Posterior vena cava (tissue), 2 donors: Measurements from ENCODE around the gene MED25. TPM values are rescaled to one million over a fixed set of nuclear protein-coding genes. Genes with fewer than 3 reads are reported as not detected.

Experiments used
- DNase-seq: peaks from one replicate; pipeline ENCODE4 v3.0.0-alpha.2; 2020; ENCODE audit warnings: low spot score
- intact Hi-C, 2 donors: fragments of 100-400 bp; cut with DNase I; formaldehyde crosslinking; loops; one replicate each; pipeline versions ENCODE4 v1.14.1 to v1.14.2; 2022 to 2023
- total RNA-seq, 2 donors: library from RNA; stranded (reverse); fragmentation: NEBNext Ultra II Directional; extraction: Animal tissue kit (Norgen Biotek cat#: 25700); gene quantifications; one replicate each; pipeline ENCODE4 v1.2.1, GENCODE V29; 2021
- donor health status: DM: yes; HTN: yes; CAD: no.
- donor health status: DM: yes; HTN: yes; CAD: no.

The MED25 gene
- total RNA-seq, 2 donors from 2014 or later = 25.6 to 25.9 TPM

- intact Hi-C loops = no loop called here
These were observed 33.6 kb downstream of the MED25 start for GRCh38 chr19:49851456-49852259.

GRCh38 chr19:49852631-49853126, 34.6 kb downstream of the MED25 start:
- DNase-seq = no peak
- intact Hi-C loops = no loop called here

More at GRCh38 chr19:49851456-49852259, 33.6 kb downstream of the MED25 start:
- peak; percentile 80 for DNase-seq

- DNase-seq = peak; percentile 76
- intact Hi-C loops = no loop called here
These were observed 35.8 kb downstream of the MED25 start for GRCh38 chr19:49853852-49854377.

- peak; percentile 80 for DNase-seq
- intact Hi-C loops = no loop called here
These were observed 36.5 kb downstream of the MED25 start for GRCh38 chr19:49854378-49855263.

- intact Hi-C loops = no loop called here
- peak; percentile 72 for DNase-seq
These were observed 37.2 kb downstream of the MED25 start for GRCh38 chr19:49855277-49855675.

GRCh38 chr19:49855676-49856573, 37.8 kb downstream of the MED25 start:
- no peak for DNase-seq
- intact Hi-C loops = no loop called here

GRCh38 chr19:49856574-49857021, 38.5 kb downstream of the MED25 start:
- DNase-seq = peak; percentile 78
- intact Hi-C loops = no loop called here

GRCh38 chr19:49857061-49857837, 39.2 kb downstream of the MED25 start:
- DNase-seq = peak; percentile 82

GRCh38 chr19:49857838-49858087, 39.7 kb downstream of the MED25 start:
- intact Hi-C loops = no loop called here
- no peak for DNase-seq

More at GRCh38 chr19:49857061-49857837, 39.2 kb downstream of the MED25 start:
- intact Hi-C loops = no loop called here

GRCh38 chr19:49858088-49858985, 40.2 kb downstream of the MED25 start:
- no peak for DNase-seq

GRCh38 chr19:49859682-49860335, 41.7 kb downstream of the MED25 start:
- DNase-seq = peak; percentile 80
- intact Hi-C loops = no loop called here

More at GRCh38 chr19:49858088-49858985, 40.2 kb downstream of the MED25 start:
- intact Hi-C loops = no loop called here

- intact Hi-C loops = no loop called here
- DNase-seq = no peak
These were observed 42.4 kb downstream of the MED25 start for GRCh38 chr19:49860336-49861102.

GRCh38 chr19:49861107-49861506, 43.0 kb downstream of the MED25 start:
- peak; percentile 84 for DNase-seq
- intact Hi-C loops = no loop called here

- DNase-seq = peak; percentile 77
- intact Hi-C loops = no loop called here
These were observed 43.7 kb downstream of the MED25 start for GRCh38 chr19:49861541-49862378.
